Body of pancreas (tissue), 4 donors: Measurements from ENCODE around the gene BEGAIN.

ENCODE experiments used
- POLR2A ChIP-seq, 3 donors: fragments of 450-650 bp; IDR thresholded peaks; one replicate each; pipeline ENCODE4 v1.6.1; 2016; ENCODE audit warnings: antibody characterized with exemption in 3 of 3, mild to moderate bottlenecking in 2 of 3
- TF ChIP-seq, protein P1 (sequence below), 7 experiments: fragments of 450-650 bp in 4 of 7; fragments of 200-600 bp in 3 of 7; sonication (generic) in 3 of 7; IDR thresholded peaks; one replicate each; pipeline ENCODE4 v1.5.1; 2016 to 2019; ENCODE audit warnings: antibody characterized with exemption in 7 of 7

DNA sequence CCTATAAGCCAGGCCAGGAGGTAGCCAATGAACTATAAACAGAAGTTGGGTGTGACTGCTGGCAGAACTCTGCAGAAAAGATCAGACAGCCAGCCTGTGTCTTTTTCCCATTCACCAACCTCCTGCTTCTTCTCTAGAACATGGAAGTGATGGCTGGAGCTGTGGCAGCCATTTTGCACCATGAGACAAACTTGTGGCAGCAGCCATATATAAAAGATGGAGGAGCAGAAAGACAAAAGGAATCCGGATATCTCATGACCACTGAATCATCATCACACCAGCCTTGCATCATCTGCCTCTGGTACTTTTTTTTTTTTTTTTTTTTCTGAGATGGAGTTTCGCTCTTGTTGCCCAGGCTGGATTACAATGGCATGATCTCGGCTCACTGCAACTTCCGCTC lies 8.7 kb downstream of the BEGAIN start:
- no peak for TF ChIP-seq POLR2A (IDR thresholded peaks at IDR 0.05)
- TF ChIP-seq, protein P1, sequence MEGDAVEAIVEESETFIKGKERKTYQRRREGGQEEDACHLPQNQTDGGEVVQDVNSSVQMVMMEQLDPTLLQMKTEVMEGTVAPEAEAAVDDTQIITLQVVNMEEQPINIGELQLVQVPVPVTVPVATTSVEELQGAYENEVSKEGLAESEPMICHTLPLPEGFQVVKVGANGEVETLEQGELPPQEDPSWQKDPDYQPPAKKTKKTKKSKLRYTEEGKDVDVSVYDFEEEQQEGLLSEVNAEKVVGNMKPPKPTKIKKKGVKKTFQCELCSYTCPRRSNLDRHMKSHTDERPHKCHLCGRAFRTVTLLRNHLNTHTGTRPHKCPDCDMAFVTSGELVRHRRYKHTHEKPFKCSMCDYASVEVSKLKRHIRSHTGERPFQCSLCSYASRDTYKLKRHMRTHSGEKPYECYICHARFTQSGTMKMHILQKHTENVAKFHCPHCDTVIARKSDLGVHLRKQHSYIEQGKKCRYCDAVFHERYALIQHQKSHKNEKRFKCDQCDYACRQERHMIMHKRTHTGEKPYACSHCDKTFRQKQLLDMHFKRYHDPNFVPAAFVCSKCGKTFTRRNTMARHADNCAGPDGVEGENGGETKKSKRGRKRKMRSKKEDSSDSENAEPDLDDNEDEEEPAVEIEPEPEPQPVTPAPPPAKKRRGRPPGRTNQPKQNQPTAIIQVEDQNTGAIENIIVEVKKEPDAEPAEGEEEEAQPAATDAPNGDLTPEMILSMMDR (IDR thresholded peaks at IDR 0.05), result no peak
